ENCODE results near the gene IGFBP7.

IGFBP7 gene

DNA sequence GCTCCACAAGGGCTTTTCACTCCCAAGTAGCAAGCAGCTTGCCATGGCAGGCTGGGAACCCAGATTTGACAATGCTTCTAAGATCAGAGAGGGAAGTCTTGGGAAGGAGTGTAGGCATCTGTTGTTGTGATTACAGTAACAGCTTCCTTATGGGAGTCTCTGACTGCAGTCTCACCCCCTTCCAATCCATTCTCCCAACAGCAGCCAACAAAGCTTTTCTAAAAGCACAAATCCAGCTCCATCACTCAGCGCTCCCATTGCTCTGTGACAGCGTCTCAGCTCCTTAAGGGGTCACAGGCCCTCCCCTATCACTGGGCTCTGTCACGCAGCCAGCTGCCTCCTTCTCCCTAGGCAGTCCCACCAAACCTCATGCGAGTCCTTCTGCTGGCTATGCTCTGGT lies 7.1 kb downstream of the IGFBP7 start:
- H3K9ac ChIP-seq (ENCODE audit: low read length), result no peak overlapping the region
- peaks cover 6% of the 10 kb centered on the region for H3K27me3 ChIP-seq (ENCODE audit: control insufficient read depth, insufficient read depth, low read length)
- H3K9me3 ChIP-seq (ENCODE audit: control insufficient read depth, low read length), result no peaks in the 10 kb centered on the region
- no peaks in the 10 kb centered on the region for H3K36me3 ChIP-seq (ENCODE audit: control insufficient read depth, insufficient read depth, low read length)
- peaks cover 5% of the 10 kb centered on the region for H3K4me1 ChIP-seq (ENCODE audit: control insufficient read depth, insufficient read depth, low read length)
- H3K4me3 ChIP-seq (ENCODE audit: low read length), result no peak overlapping the region

DNA sequence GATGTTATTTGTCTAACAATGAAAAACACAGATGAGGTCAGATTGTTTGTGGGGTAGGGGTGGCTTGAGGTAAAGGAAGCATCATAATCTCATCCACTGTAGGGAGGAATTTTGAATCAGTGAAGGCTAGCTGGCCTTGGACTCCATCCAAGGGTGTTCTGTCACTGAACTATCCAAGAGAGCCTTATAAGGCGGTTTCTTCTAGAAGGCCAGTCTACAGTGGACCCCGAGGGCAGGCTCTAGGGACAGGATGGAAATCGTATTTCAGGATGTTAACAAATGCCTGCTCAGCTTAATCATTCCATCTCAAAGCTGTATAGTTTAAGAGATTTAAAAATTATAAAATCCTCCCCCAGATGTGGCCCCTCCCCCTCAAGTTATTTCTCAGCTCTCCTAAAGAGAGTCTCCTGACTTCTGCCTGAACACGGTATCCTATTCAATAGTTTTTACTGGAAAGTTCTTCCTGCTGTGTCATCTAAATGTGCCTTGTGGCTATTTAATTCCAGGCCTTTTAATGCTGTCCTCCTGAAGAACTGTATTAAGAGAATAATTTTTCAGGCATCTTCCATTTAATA lies 8.0 kb downstream of the IGFBP7 start:
- no peaks in the 10 kb centered on the region for H3K9me3 ChIP-seq (ENCODE audit: control insufficient read depth, low read length)
- peaks cover 5% of the 10 kb centered on the region for H3K4me1 ChIP-seq (ENCODE audit: control insufficient read depth, insufficient read depth, low read length)
- H3K27me3 ChIP-seq (ENCODE audit: control insufficient read depth, insufficient read depth, low read length), result peaks cover 4% of the 10 kb centered on the region
- H3K4me3 ChIP-seq (ENCODE audit: low read length), result no peak overlapping the region
- H3K36me3 ChIP-seq (ENCODE audit: control insufficient read depth, insufficient read depth, low read length), result no peaks in the 10 kb centered on the region
- H3K9ac ChIP-seq (ENCODE audit: low read length), result no peak overlapping the region

- no peak overlapping the region for H3K4me3 ChIP-seq (ENCODE audit: low read length)
- no peaks in the 10 kb centered on the region for H3K27me3 ChIP-seq (ENCODE audit: control insufficient read depth, insufficient read depth, low read length)
- no peaks in the 10 kb centered on the region for H3K36me3 ChIP-seq (ENCODE audit: control insufficient read depth, insufficient read depth, low read length)
- H3K4me1 ChIP-seq (ENCODE audit: control insufficient read depth, insufficient read depth, low read length), result peaks cover 5% of the 10 kb centered on the region
- H3K9ac ChIP-seq (ENCODE audit: low read length), result no peak overlapping the region
- no peaks in the 10 kb centered on the region for H3K9me3 ChIP-seq (ENCODE audit: control insufficient read depth, low read length)
Measured at GRCh38 chr4:57100979-57101651, 9.1 kb downstream of the IGFBP7 start.

DNA sequence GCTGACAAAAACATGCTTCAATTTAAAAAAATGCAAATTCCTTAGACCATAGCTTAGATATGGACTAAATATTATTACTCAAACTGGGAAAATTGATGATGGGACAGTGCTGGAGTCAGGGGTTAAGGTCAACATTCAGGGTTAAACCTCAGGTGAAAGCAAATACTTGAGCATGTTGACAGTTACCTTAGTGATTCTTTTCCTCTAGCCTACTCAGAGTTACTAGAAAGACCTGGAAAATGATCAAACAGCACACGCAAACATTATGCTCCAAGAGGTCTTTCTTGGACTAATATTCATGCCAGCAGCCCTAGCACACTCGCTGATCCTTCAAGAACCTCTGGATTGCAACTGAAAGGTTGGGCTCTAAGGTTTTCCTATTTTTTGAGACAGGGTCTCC lies 10.8 kb downstream of the IGFBP7 start:
- no peak overlapping the region for H3K9ac ChIP-seq (ENCODE audit: low read length)
- no peak overlapping the region for H3K4me3 ChIP-seq (ENCODE audit: low read length)
- H3K4me1 ChIP-seq (ENCODE audit: control insufficient read depth, insufficient read depth, low read length), result peaks cover 5% of the 10 kb centered on the region
- H3K27me3 ChIP-seq (ENCODE audit: control insufficient read depth, insufficient read depth, low read length), result no peaks in the 10 kb centered on the region
- H3K9me3 ChIP-seq (ENCODE audit: control insufficient read depth, low read length), result no peaks in the 10 kb centered on the region
- H3K36me3 ChIP-seq (ENCODE audit: control insufficient read depth, insufficient read depth, low read length), result no peaks in the 10 kb centered on the region

DNA sequence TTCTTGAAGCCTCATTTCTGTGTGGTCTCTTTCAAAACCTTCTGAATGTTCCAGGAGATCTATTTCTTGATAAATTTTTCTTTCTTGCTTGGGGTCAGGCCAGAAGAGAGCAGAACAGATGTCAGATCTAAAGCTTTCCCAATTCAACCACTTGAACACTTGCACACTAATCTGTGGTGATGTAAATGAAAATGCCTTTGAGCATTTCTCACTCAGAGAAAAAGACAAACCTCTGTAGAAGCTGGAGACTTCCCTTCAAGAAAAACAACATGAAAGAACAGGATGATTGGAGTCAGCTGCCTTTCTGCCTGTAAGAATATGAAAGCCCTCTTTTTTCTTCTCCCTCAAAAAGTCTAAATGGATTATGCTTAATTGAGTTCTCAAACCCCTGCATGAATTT lies 11.2 kb downstream of the IGFBP7 start:
- Histone ChIP-seq H3K4me3 (ENCODE audit: low read length) (no peak overlapping the region), H3K36me3 (ENCODE audit: control insufficient read depth, insufficient read depth, low read length) (no peaks in the 10 kb centered on the region), H3K9ac (ENCODE audit: low read length) (no peak overlapping the region), H3K27me3 (ENCODE audit: control insufficient read depth, insufficient read depth, low read length) (no peaks in the 10 kb centered on the region), H3K9me3 (ENCODE audit: control insufficient read depth, low read length) (no peaks in the 10 kb centered on the region), H3K4me1 (ENCODE audit: control insufficient read depth, insufficient read depth, low read length) (peaks cover 5% of the 10 kb centered on the region)

- no peak overlapping the region for H3K9ac ChIP-seq (ENCODE audit: low read length)
- no peaks in the 10 kb centered on the region for H3K9me3 ChIP-seq (ENCODE audit: control insufficient read depth, low read length)
- no peaks in the 10 kb centered on the region for H3K36me3 ChIP-seq (ENCODE audit: control insufficient read depth, insufficient read depth, low read length)
- no peak overlapping the region for H3K4me3 ChIP-seq (ENCODE audit: low read length)
- no peaks in the 10 kb centered on the region for H3K27me3 ChIP-seq (ENCODE audit: control insufficient read depth, insufficient read depth, low read length)
- H3K4me1 ChIP-seq (ENCODE audit: control insufficient read depth, insufficient read depth, low read length), result peaks cover 5% of the 10 kb centered on the region
Measured at GRCh38 chr4:57098415-57098814, 11.8 kb downstream of the IGFBP7 start.

GRCh38 chr4:57097711-57098110 lies 12.5 kb downstream of the IGFBP7 start:
- no peaks in the 10 kb centered on the region for H3K27me3 ChIP-seq (ENCODE audit: control insufficient read depth, insufficient read depth, low read length)
- H3K4me3 ChIP-seq (ENCODE audit: low read length), result no peak overlapping the region
- H3K9me3 ChIP-seq (ENCODE audit: control insufficient read depth, low read length), result no peaks in the 10 kb centered on the region
- H3K36me3 ChIP-seq (ENCODE audit: control insufficient read depth, insufficient read depth, low read length), result no peaks in the 10 kb centered on the region
- no peak overlapping the region for H3K9ac ChIP-seq (ENCODE audit: low read length)
- no peaks in the 10 kb centered on the region for H3K4me1 ChIP-seq (ENCODE audit: control insufficient read depth, insufficient read depth, low read length)

- Histone ChIP-seq H3K36me3 (ENCODE audit: control insufficient read depth, insufficient read depth, low read length) (no peaks in the 10 kb centered on the region), H3K9me3 (ENCODE audit: control insufficient read depth, low read length) (no peaks in the 10 kb centered on the region), H3K4me3 (ENCODE audit: low read length) (no peak overlapping the region), H3K4me1 (ENCODE audit: control insufficient read depth, insufficient read depth, low read length) (no peaks in the 10 kb centered on the region), H3K9ac (ENCODE audit: low read length) (no peak overlapping the region), H3K27me3 (ENCODE audit: control insufficient read depth, insufficient read depth, low read length) (no peaks in the 10 kb centered on the region)
Measured at GRCh38 chr4:57095956-57096355, 14.2 kb downstream of the IGFBP7 start.

DNA sequence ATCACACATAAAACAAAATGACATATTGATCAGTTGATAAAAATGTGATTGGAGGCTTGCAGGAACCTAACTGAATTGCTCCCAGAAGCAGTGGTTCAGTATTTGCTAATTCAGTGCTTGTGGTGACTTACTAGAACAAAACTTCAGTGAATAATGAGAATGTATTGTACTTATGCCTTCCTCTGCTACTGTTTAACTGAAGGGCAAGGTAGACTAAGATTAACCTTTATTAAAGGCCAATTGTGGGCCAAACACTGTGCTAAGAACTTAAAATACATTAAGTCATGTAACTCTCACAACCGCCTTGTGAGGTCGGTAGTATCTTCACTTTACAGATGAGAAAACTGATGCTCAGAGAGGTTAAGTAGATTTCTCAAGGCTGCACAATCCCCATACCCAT lies 14.9 kb downstream of the IGFBP7 start:
- no peak overlapping the region for H3K9ac ChIP-seq (ENCODE audit: low read length)

DNA sequence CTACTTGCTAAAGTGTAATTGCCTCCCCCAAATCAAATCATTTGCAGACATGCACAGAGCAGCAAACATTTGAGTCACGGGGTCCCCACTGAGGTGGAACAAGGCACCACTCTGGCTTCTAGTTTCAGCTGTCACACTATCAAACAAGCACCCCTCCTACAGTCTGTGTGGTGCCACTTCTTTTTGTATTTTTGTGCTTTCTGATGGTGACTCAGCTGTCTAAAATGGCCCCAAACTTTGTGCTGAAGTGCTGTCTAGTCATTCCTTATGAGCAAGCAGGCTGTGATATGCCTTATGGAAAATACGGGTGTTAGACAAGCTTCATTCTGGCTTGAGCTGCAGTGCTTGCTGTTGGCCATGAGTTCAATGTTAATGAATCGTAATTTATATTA lies 15.4 kb downstream of the IGFBP7 start:
- Histone ChIP-seq H3K4me3 (ENCODE audit: low read length) (no peak overlapping the region), H3K9ac (ENCODE audit: low read length) (no peak overlapping the region), H3K4me1 (ENCODE audit: control insufficient read depth, insufficient read depth, low read length) (no peaks in the 10 kb centered on the region), H3K9me3 (ENCODE audit: control insufficient read depth, low read length) (no peaks in the 10 kb centered on the region), H3K36me3 (ENCODE audit: control insufficient read depth, insufficient read depth, low read length) (no peaks in the 10 kb centered on the region), H3K27me3 (ENCODE audit: control insufficient read depth, insufficient read depth, low read length) (no peaks in the 10 kb centered on the region)

More for the DNA sequence above, 14.9 kb downstream of the IGFBP7 start:
- Histone ChIP-seq H3K27me3 (ENCODE audit: control insufficient read depth, insufficient read depth, low read length) (no peaks in the 10 kb centered on the region), H3K4me3 (ENCODE audit: low read length) (no peak overlapping the region), H3K4me1 (ENCODE audit: control insufficient read depth, insufficient read depth, low read length) (no peaks in the 10 kb centered on the region), H3K9me3 (ENCODE audit: control insufficient read depth, low read length) (no peaks in the 10 kb centered on the region), H3K36me3 (ENCODE audit: control insufficient read depth, insufficient read depth, low read length) (no peaks in the 10 kb centered on the region)

- no peaks in the 10 kb centered on the region for H3K9me3 ChIP-seq (ENCODE audit: control insufficient read depth, low read length)
- no peak overlapping the region for H3K4me3 ChIP-seq (ENCODE audit: low read length)
- H3K9ac ChIP-seq (ENCODE audit: low read length), result no peak overlapping the region
- H3K27me3 ChIP-seq (ENCODE audit: control insufficient read depth, insufficient read depth, low read length), result no peaks in the 10 kb centered on the region
- no peaks in the 10 kb centered on the region for H3K36me3 ChIP-seq (ENCODE audit: control insufficient read depth, insufficient read depth, low read length)
- no peaks in the 10 kb centered on the region for H3K4me1 ChIP-seq (ENCODE audit: control insufficient read depth, insufficient read depth, low read length)
Measured at GRCh38 chr4:57093845-57094831, 16.0 kb downstream of the IGFBP7 start.

DNA sequence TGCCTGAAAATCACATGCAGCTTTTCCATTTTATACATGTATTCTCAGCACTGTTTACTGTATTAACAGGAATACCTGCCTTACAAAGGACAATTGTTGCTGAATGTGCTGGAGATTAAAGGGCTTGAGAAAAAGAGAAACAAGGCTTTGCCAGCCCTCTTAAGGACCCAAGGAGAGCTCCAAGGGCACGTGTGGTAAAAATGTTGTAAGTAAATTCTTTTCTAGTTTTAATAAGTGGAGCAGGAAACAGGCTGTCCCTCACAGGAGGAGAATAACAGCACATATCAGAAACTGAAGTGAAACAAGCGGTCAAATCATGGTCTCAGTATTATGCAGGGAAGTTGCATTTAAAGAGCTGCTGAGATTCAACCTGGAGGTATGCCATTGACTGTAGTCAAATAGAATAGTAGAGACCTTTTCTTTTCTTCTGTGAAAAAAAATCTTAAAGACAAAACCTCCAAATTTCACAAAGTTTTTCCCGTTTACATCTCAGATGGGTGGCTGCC lies 18.5 kb downstream of the IGFBP7 start:
- Histone ChIP-seq H3K4me3 (ENCODE audit: low read length) (no peak overlapping the region), H3K9ac (ENCODE audit: low read length) (no peak overlapping the region), H3K4me1 (ENCODE audit: control insufficient read depth, insufficient read depth, low read length) (no peaks in the 10 kb centered on the region), H3K27me3 (ENCODE audit: control insufficient read depth, insufficient read depth, low read length) (no peaks in the 10 kb centered on the region), H3K9me3 (ENCODE audit: control insufficient read depth, low read length) (no peaks in the 10 kb centered on the region), H3K36me3 (ENCODE audit: control insufficient read depth, insufficient read depth, low read length) (no peaks in the 10 kb centered on the region)
